ENCODE results near the gene AFAP1L1.

AFAP1L1 gene

GRCh38 chr5:149271716-149272563, at the start of gene AFAP1L1:
TSS of gene AFAP1L1 (plus strand) at chr5:149271859. CDS start at chr5:149271969, 110 bp downstream.
- no peak for DNase-seq

- no peak for DNase-seq
Observed at GRCh38 chr5:149223081-149223848, 48.4 kb upstream of the AFAP1L1 start.

- no peak for DNase-seq
Observed at GRCh38 chr5:149224282-149224681, 47.4 kb upstream of the AFAP1L1 start.

- no peak for DNase-seq
Observed at GRCh38 chr5:149227168-149227826, 44.4 kb upstream of the AFAP1L1 start.

GRCh38 chr5:149228618-149229297, 42.9 kb upstream of the AFAP1L1 start:
- no peak for DNase-seq

- no peak for DNase-seq
Observed at GRCh38 chr5:149229298-149229937, 42.2 kb upstream of the AFAP1L1 start.

GRCh38 chr5:149235841-149236240, 35.8 kb upstream of the AFAP1L1 start:
- no peak for DNase-seq

- no peak for DNase-seq
Observed at GRCh38 chr5:149237662-149238061, 34.0 kb upstream of the AFAP1L1 start.

GRCh38 chr5:149238540-149238939, 33.1 kb upstream of the AFAP1L1 start:
- DNase-seq, result no peak

GRCh38 chr5:149239917-149240316, 31.7 kb upstream of the AFAP1L1 start:
- no peak for DNase-seq

- DNase-seq, result no peak
Observed at GRCh38 chr5:149240354-149240998, 31.2 kb upstream of the AFAP1L1 start.

- DNase-seq, result no peak
Observed at GRCh38 chr5:149242339-149242738, 29.3 kb upstream of the AFAP1L1 start.

GRCh38 chr5:149246906-149247305, 24.8 kb upstream of the AFAP1L1 start:
- DNase-seq, result no peak

- DNase-seq, result no peak
Observed at GRCh38 chr5:149247726-149248125, 23.9 kb upstream of the AFAP1L1 start.

- DNase-seq, result no peak
Observed at GRCh38 chr5:149251546-149251945, 20.1 kb upstream of the AFAP1L1 start.

GRCh38 chr5:149254506-149254905, 17.2 kb upstream of the AFAP1L1 start:
- no peak for DNase-seq

- no peak for DNase-seq
Observed at GRCh38 chr5:149256451-149256850, 15.2 kb upstream of the AFAP1L1 start.

GRCh38 chr5:149257131-149257530, 14.5 kb upstream of the AFAP1L1 start:
- DNase-seq, result no peak

GRCh38 chr5:149257889-149258705, 13.6 kb upstream of the AFAP1L1 start:
- no peak for DNase-seq

- no peak for DNase-seq
Observed at GRCh38 chr5:149260761-149261160, 10.9 kb upstream of the AFAP1L1 start.

GRCh38 chr5:149261246-149261645, 10.4 kb upstream of the AFAP1L1 start:
- no peak for DNase-seq

Data from NCI-H2227 treated with DMSO at 0.1 percent for 48 hours (cell line).